Lung (tissue), 12 donors: ENCODE results near the gene THRB. TPM values are rescaled to one million over a fixed set of nuclear protein-coding genes. Genes with fewer than 3 reads are reported as not detected.

ENCODE experiments used
- ATAC-seq: fragments of 200-7000 bp; cut with Tn5 transposase; one replicate; pipeline ENCODE4 v1.9.1; 2020; ENCODE audit warnings: moderate number of reproducible peaks; ENCODE audit not compliant: insufficient read depth, low FRiP score
- DNase-seq, 3 donors: peaks; one replicate each; pipeline ENCODE4 v3.0.0-alpha.2; 2013 to 2017
- H3K27ac ChIP-seq, 2 donors: one replicate each; pipeline ENCODE4 v1.5.1; 2013; ENCODE audit warnings: mild to moderate bottlenecking in 2 of 2, moderate library complexity in 2 of 2, control low read depth in 1 of 2, inconsistent platforms in 1 of 2, low read depth in 1 of 2, low read length in 1 of 2
- H3K27me3 ChIP-seq, 3 donors: one replicate each; pipeline ENCODE4 v1.5.1; 2013; ENCODE audit warnings: low read length in 2 of 3; ENCODE audit not compliant: control insufficient read depth in 3 of 3, insufficient read depth in 3 of 3
- H3K36me3 ChIP-seq, 4 donors: one replicate each; pipeline ENCODE4 v1.5.1; 2013; ENCODE audit warnings: low read length in 4 of 4, mild to moderate bottlenecking in 1 of 4, moderate library complexity in 1 of 4; ENCODE audit not compliant: control insufficient read depth in 4 of 4, insufficient read depth in 4 of 4
- H3K4me1 ChIP-seq, 5 donors: one replicate each; pipeline ENCODE4 v1.5.1; 2013; ENCODE audit warnings: low read length in 5 of 5, mild to moderate bottlenecking in 2 of 5, moderate library complexity in 1 of 5; ENCODE audit not compliant: control insufficient read depth in 5 of 5, insufficient read depth in 5 of 5
- H3K4me3 ChIP-seq: one replicate; pipeline ENCODE4 v1.5.1; 2013; ENCODE audit warnings: mild to moderate bottlenecking, control low read depth, moderate library complexity
- H3K9ac ChIP-seq, 2 donors: one replicate each; pipeline ENCODE4 v1.5.1; 2013; ENCODE audit warnings: low read length in 2 of 2, control low read depth in 1 of 2; ENCODE audit not compliant: insufficient read depth in 1 of 2
- H3K9me3 ChIP-seq, 4 donors: one replicate each; pipeline ENCODE4 v1.5.1; 2013; ENCODE audit warnings: low read length in 3 of 4, mild to moderate bottlenecking in 1 of 4, moderate library complexity in 1 of 4; ENCODE audit not compliant: control insufficient read depth in 4 of 4, insufficient read depth in 3 of 4
- WGBS, 2 donors: extraction: QIAGEN DNeasy Blood & Tissue Kit; methylation state at CpG; one replicate each; pipeline ENCODE4 v1.1.7; 2013; 5-methylcytosine and 5-hydroxymethylcytosine counted together
- polyA plus RNA-seq, 2 donors: library from polyadenylated mRNA; stranded (reverse); fragments of 200-250 nt; gene quantifications; one replicate each; pipeline ENCODE4 v1.2.1, GENCODE V29; 2013
- total RNA-seq, 2 donors: library from RNA; depleted of rRNA in 1 of 2; stranded (reverse); fragments of >200 nt in 1 of 2; gene quantifications; one replicate each; pipeline ENCODE4 v1.2.1, GENCODE V29; 2014 to 2021
- TF ChIP-seq, protein P1 (sequence below): IDR thresholded peaks from 2 replicates; pipeline ENCODE4 v1.5.1; 2012; ENCODE audit warnings: mild to moderate bottlenecking; ENCODE audit errors: control extremely low read depth, extremely low read depth
- donor health status: control.
- donor health status: control.
- donor health status: Bipolar disorder and iron deficiency.
- donor health status: healthy.
- donor health status: DM: yes; HTN: yes; CAD: no.

Gene THRB
- total and polyA plus RNA-seq, 4 donors, result 2.1 to 23.5 (median 6.1) TPM

DNA sequence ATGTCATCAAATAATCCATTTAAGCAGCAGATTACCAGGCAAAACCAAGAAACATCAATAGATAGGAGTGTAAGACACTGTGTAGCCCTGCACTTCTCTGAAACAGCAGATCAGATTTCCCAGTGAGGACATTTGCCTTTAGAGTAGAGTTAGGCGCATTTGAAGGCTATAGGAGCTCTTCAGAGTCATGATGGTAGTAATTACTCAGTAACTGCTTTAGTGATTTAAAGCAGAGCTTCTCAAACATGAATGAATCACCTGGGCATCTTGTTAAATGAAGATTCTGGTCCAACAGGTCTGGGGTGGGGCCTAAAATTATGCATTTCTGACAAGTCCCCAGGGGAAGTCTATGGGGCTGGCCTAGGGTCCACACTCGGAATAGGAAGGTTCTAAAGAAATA is 36.9 kb downstream of the THRB start:
- TF ChIP-seq, protein P1, sequence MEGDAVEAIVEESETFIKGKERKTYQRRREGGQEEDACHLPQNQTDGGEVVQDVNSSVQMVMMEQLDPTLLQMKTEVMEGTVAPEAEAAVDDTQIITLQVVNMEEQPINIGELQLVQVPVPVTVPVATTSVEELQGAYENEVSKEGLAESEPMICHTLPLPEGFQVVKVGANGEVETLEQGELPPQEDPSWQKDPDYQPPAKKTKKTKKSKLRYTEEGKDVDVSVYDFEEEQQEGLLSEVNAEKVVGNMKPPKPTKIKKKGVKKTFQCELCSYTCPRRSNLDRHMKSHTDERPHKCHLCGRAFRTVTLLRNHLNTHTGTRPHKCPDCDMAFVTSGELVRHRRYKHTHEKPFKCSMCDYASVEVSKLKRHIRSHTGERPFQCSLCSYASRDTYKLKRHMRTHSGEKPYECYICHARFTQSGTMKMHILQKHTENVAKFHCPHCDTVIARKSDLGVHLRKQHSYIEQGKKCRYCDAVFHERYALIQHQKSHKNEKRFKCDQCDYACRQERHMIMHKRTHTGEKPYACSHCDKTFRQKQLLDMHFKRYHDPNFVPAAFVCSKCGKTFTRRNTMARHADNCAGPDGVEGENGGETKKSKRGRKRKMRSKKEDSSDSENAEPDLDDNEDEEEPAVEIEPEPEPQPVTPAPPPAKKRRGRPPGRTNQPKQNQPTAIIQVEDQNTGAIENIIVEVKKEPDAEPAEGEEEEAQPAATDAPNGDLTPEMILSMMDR, result no peak
- Histone ChIP-seq H3K9ac (no peak overlapping the region), H3K4me3 (no peak overlapping the region), H3K27ac (no peak overlapping the region), H3K27me3 (no peaks in the 10 kb centered on the region), H3K9me3 (no peaks in the 10 kb centered on the region), H3K4me1 (peaks cover 0 to 10% (median 0%) of the 10 kb centered on the region in 5 donors), H3K36me3 (no peaks in the 10 kb centered on the region)
- ATAC-seq, result no peak
- 67 to 87% methylated on average over 2 of the region's 2 CpGs for WGBS, 2 donors
- DNase-seq, result no peak

DNA sequence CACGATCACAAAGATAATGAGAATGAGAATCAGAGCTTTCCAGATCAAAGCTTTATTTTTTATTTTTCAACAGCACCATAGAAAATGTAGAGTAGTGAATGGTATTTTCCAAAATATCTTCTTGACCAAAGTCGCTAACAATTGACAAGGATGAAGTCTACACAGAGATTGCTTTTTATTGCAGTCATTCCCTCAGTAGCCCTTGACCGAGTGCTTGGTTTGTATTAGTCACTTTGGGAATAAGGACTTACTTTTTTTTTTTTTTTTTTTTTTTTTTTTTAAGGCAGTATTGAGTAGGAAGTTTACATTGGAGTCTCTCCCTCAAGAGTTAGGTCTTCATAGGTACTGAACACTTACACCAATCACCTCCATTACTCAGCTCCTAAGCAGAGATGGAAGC is 39.8 kb downstream of the THRB start:
- H3K9me3 ChIP-seq, result no peaks in the 10 kb centered on the region
- no peaks in the 10 kb centered on the region for H3K27me3 ChIP-seq
- no peak for ATAC-seq

DNA sequence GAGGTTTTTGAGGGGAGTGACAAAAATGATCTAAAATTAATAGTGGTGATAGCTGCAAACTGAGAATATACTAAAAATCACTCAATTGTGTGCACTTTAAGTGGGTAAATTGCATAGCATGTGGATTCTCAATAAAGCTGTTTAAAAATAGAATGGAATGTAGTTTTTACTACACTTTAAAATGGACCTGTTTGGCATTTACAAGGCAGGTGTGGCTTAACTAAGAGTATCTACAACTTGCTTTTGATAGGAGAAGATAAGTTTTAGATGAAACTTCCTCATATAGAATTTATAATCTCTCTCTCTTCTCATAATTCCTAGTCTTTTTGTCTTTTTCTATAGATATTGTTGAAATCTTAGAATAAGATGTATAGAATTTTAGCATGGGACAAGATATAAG is 40.3 kb downstream of the THRB start:
- H3K4me1 ChIP-seq, result peaks cover 0 to 11% (median 0%) of the 10 kb centered on the region in 5 donors
- no peaks in the 10 kb centered on the region for H3K27me3 ChIP-seq
- TF ChIP-seq, protein P1, result no peak
- ATAC-seq (no peak), DNase-seq (no peak)
- no peak overlapping the region for H3K27ac ChIP-seq
- H3K4me3 ChIP-seq, result no peak overlapping the region
- H3K36me3 ChIP-seq, result no peaks in the 10 kb centered on the region
- H3K9ac ChIP-seq, result no peak overlapping the region
- H3K9me3 ChIP-seq, result no peaks in the 10 kb centered on the region

More for the DNA sequence above, 39.8 kb downstream of the THRB start:
- DNase-seq, result no peak
- Histone ChIP-seq H3K27ac (no peak overlapping the region), H3K4me3 (no peak overlapping the region), H3K4me1 (peaks cover 0 to 11% (median 0%) of the 10 kb centered on the region in 5 donors), H3K36me3 (no peaks in the 10 kb centered on the region), H3K9ac (no peak overlapping the region)
- 73 to 78% methylated on average over 3 of the region's 3 CpGs for WGBS, 2 donors
- TF ChIP-seq, protein P1, result no peak

DNA sequence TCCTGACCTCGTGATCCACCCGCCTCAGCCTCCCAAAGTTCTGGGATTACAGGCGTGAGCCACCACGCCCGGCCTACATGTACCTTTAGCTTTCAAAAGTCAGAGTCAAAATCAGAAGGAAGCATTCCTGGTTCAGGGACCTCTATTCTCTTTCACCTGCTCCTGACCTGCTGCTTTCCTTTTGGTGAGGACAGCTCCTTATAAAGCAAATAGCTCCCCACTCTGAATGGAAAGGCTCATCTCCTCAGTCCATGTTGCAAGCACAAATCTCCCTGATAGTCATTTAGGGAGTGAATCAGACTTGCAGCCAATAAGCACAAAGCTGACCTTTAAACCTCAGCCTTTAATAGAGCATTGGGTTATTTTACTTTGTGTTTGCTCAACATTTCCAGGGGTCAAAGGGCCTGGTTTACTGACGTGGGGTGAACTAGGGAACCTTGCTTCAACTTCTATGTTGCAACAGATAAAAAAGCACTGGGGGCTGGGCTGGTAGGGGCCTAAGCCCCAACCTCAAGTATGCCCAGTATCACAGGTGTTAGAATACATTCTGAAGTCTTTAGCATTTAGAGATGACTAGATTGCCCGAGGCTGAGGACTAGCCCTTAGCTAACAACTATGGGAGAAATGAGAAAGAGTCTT is 43.1 kb downstream of the THRB start:
- H3K4me3 ChIP-seq, result no peak overlapping the region
- DNase-seq (no peak), ATAC-seq (no peak)
- H3K4me1 ChIP-seq, result peaks cover 0 to 18% (median 3%) of the 10 kb centered on the region in 5 donors
- no peaks in the 10 kb centered on the region for H3K9me3 ChIP-seq
- no peaks in the 10 kb centered on the region for H3K36me3 ChIP-seq
- no peaks in the 10 kb centered on the region for H3K27me3 ChIP-seq
- 86 to 88% methylated on average over 7 of the region's 7 CpGs for WGBS, 2 donors
- H3K9ac ChIP-seq, result no peak overlapping the region
- TF ChIP-seq, protein P1, result no peak
- no peak overlapping the region for H3K27ac ChIP-seq
